Caco-2 (cell line): ENCODE measurements around the gene SFXN2. TPM values are rescaled to one million over a fixed set of nuclear protein-coding genes. Genes with fewer than 3 reads are reported as not detected.

ENCODE experiments used
- BruUV-seq: library from RNA; stranded (reverse); fragments of 400-500 nt; replicated peaks from 2 replicates; lab custom pipeline; 2021; lab: Mats Ljungman, UMichigan
- CTCF ChIA-PET: fragments of 300-600 bp; sonication (Branson Sonifier 250); formaldehyde crosslinking; loops from one replicate; lab custom pipeline; 2022; ENCODE audit warnings: antibody characterized with exemption; lab: Charles Lee
- POLR2A ChIA-PET: fragments of 300-600 bp; sonication (Branson Sonifier 250); formaldehyde crosslinking; loops from one replicate; lab custom pipeline; 2022; ENCODE audit warnings: antibody characterized with exemption; lab: Charles Lee
- DNase-seq, 2 experiments: peaks; one replicate each; pipeline versions ENCODE4 v3.0.0 to v3.0.0-alpha.2; 2020 to 2022
- H3K27me3 ChIP-seq: replicated peaks from 2 replicates; pipeline ENCODE4 v1.6.0; 2011; ENCODE audit warnings: low read length; ENCODE audit not compliant: control insufficient read depth, insufficient read depth
- H3K36me3 ChIP-seq: 2 replicates; pipeline ENCODE4 v1.5.1; 2011; ENCODE audit warnings: low read length; ENCODE audit not compliant: control insufficient read depth, insufficient read depth
- H3K4me1 ChIP-seq: fragments of 250-450 bp; sonication (Bioruptor Pico); 2 replicates; pipeline ENCODE4 v1.5.1; 2020; ENCODE audit warnings: mild to moderate bottlenecking
- H3K4me3 ChIP-seq: 2 replicates; pipeline ENCODE4 v1.5.1; 2011; ENCODE audit warnings: low read depth, mild to moderate bottlenecking, control low read depth, low read length
- H3K9me3 ChIP-seq: fragments of 250-450 bp; sonication (Bioruptor Pico); 2 replicates; pipeline ENCODE4 v1.5.1; 2020; ENCODE audit warnings: mild to moderate bottlenecking, moderate library complexity
- H3K27ac Mint-ChIP-seq: one replicate; pipeline ENCODE4 v1.8.0; 2022; ENCODE audit warnings: mixed read lengths; ENCODE audit not compliant: unreplicated experiment
- H3K27me3 Mint-ChIP-seq: one replicate; pipeline ENCODE4 v1.8.0; 2022; ENCODE audit warnings: mixed read lengths; ENCODE audit not compliant: insufficient read depth, unreplicated experiment
- H3K36me3 Mint-ChIP-seq: one replicate; pipeline ENCODE4 v1.8.0; 2022; ENCODE audit warnings: mild to moderate bottlenecking, mixed read lengths; ENCODE audit not compliant: insufficient read depth, unreplicated experiment
- H3K4me1 Mint-ChIP-seq: one replicate; pipeline ENCODE4 v1.8.0; 2022; ENCODE audit warnings: low read depth, mixed read lengths; ENCODE audit not compliant: unreplicated experiment
- H3K4me3 Mint-ChIP-seq: one replicate; pipeline ENCODE4 v1.8.0; 2022; ENCODE audit warnings: mild to moderate bottlenecking, moderate library complexity, mixed read lengths; ENCODE audit not compliant: unreplicated experiment
- H3K9me3 Mint-ChIP-seq: one replicate; pipeline ENCODE4 v1.8.0; 2022; ENCODE audit warnings: mixed read lengths; ENCODE audit not compliant: unreplicated experiment
- intact Hi-C: fragments of 100-400 bp; cut with micrococcal nuclease; formaldehyde crosslinking; loops from one replicate; pipeline ENCODE4 v1.10.0; 2022; ENCODE audit not compliant: unreplicated experiment
- total RNA-seq: library from RNA; stranded (reverse); gene quantifications from 2 replicates; pipeline ENCODE4 v1.2.3, GENCODE V29; 2022
- TF ChIP-seq, protein P1 (sequence below), 2 experiments: fragments of 200-600 bp in 1 of 2; IDR thresholded peaks; 1 replicate in 1 of 2; 2 replicates in 1 of 2; pipeline versions ENCODE4 v1.5.1 to v1.8.0; 2011 to 2022; ENCODE audit warnings: antibody characterized with exemption in 1 of 2, control low read depth in 1 of 2, inconsistent platforms in 1 of 2, low read depth in 1 of 2, low read length in 1 of 2, mild to moderate bottlenecking in 1 of 2, moderate library complexity in 1 of 2; ENCODE audit not compliant: insufficient read depth in 1 of 2, severe bottlenecking in 1 of 2, unreplicated experiment in 1 of 2

The SFXN2 gene
- total RNA-seq, 1 experiment from 2014 or later = 40.0 TPM

DNA sequence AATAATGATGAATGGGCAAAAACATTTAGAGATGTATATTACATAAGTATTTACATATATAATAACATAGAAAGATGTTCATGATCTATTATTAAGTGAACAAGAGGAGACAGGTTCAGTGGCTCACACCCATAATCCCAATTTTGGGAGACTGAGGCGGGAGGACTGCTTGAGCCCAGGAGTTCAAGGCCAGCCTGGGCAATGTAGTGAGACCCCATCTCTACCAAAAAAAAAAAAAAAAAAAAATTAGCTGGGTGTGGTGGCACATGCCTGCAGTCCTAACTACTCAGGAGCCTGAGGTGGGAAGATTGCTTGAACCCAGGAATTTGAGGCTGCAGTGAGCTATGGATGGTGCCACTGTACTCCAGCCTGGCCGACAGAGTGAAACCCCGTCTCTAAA is 12.6 kb upstream of the SFXN2 start:
- no peak overlapping the region for H3K4me3 Mint-ChIP-seq
- POLR2A ChIA-PET = no interaction called here
- Histone ChIP-seq H3K4me1 (peaks cover 11% of the 10 kb centered on the region), H3K4me3 (no peak overlapping the region), H3K36me3 (no peaks in the 10 kb centered on the region), H3K9me3 (no peaks in the 10 kb centered on the region), H3K27me3 (no peaks in the 10 kb centered on the region)
- no peak overlapping the region for H3K27ac Mint-ChIP-seq
- CTCF ChIA-PET = no interaction called here
- peaks cover 9% of the 10 kb centered on the region for H3K4me1 Mint-ChIP-seq
- H3K36me3 Mint-ChIP-seq = peaks cover 20% of the 10 kb centered on the region
- intact Hi-C loops = no loop called here
- H3K9me3 Mint-ChIP-seq = no peaks in the 10 kb centered on the region
- no TSS peak for BruUV-seq
- DNase-seq = no peak
- no peaks in the 10 kb centered on the region for H3K27me3 Mint-ChIP-seq
- TF ChIP-seq, protein P1, sequence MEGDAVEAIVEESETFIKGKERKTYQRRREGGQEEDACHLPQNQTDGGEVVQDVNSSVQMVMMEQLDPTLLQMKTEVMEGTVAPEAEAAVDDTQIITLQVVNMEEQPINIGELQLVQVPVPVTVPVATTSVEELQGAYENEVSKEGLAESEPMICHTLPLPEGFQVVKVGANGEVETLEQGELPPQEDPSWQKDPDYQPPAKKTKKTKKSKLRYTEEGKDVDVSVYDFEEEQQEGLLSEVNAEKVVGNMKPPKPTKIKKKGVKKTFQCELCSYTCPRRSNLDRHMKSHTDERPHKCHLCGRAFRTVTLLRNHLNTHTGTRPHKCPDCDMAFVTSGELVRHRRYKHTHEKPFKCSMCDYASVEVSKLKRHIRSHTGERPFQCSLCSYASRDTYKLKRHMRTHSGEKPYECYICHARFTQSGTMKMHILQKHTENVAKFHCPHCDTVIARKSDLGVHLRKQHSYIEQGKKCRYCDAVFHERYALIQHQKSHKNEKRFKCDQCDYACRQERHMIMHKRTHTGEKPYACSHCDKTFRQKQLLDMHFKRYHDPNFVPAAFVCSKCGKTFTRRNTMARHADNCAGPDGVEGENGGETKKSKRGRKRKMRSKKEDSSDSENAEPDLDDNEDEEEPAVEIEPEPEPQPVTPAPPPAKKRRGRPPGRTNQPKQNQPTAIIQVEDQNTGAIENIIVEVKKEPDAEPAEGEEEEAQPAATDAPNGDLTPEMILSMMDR (IDR thresholded peaks at IDR 0.05; ENCODE audit: insufficient read depth in 1 of 2, low read depth in 1 of 2, low read length in 1 of 2, severe bottlenecking in 1 of 2, unreplicated experiment in 1 of 2) = no peak

DNA sequence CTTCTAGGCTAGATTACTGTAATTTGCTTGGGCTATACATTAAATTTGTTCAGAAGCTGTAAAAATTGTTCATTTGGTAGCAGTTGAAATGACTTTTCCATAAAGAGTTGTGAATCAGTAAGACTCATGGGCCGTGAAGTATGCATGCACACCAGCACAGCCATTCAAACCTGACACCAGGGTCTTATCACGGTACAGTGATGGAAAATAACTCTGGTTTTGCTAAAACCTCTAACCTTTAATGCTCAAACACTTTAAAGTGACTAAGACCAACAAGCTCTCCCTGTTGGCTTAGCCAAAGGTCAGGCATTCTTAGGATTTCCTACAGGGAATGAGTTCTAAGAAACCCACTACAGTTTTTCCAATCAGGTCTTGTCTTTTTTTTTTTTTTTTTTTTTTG is 11.7 kb upstream of the SFXN2 start:
- H3K4me1 Mint-ChIP-seq = peaks cover 14% of the 10 kb centered on the region
- no peak overlapping the region for H3K4me3 ChIP-seq
- no peak for DNase-seq
- no peaks in the 10 kb centered on the region for H3K27me3 Mint-ChIP-seq
- no peaks in the 10 kb centered on the region for H3K9me3 Mint-ChIP-seq
- peaks cover 11% of the 10 kb centered on the region for H3K4me1 ChIP-seq
- CTCF ChIA-PET = interaction anchor here (0.6 to 0.7 kb wide), 3 partner anchors 10 to 119 kb away, joined by 3 to 4 read pairs (median 4); partner anchors contain the start of gene ARL3
- intact Hi-C loops = no loop called here
- no peaks in the 10 kb centered on the region for H3K27me3 ChIP-seq
- BruUV-seq = no TSS peak
- peaks cover 19% of the 10 kb centered on the region for H3K36me3 Mint-ChIP-seq
- H3K9me3 ChIP-seq = no peaks in the 10 kb centered on the region
- POLR2A ChIA-PET = interaction anchor here (0.7 kb wide), 1 partner anchor 24 kb away, joined by 13 read pairs; no protein-coding TSS in a partner anchor
- H3K4me3 Mint-ChIP-seq = no peak overlapping the region
- H3K36me3 ChIP-seq = no peaks in the 10 kb centered on the region
- TF ChIP-seq, protein P1 (IDR thresholded peaks at IDR 0.05; ENCODE audit: insufficient read depth in 1 of 2, low read depth in 1 of 2, low read length in 1 of 2, severe bottlenecking in 1 of 2, unreplicated experiment in 1 of 2) = no peak
- no peak overlapping the region for H3K27ac Mint-ChIP-seq

- TF ChIP-seq, protein P1 (IDR thresholded peaks at IDR 0.05; ENCODE audit: insufficient read depth in 1 of 2, low read depth in 1 of 2, low read length in 1 of 2, severe bottlenecking in 1 of 2, unreplicated experiment in 1 of 2) = no peak
- CTCF ChIA-PET = interaction anchor here (1.4 kb wide), 1 partner anchor 9 kb away, joined by 5 read pairs; the partner anchor contains the start of genes ARL3 and SFXN2
- Mint-ChIP-seq H3K4me1 (peaks cover 18% of the 10 kb centered on the region), H3K27me3 (no peaks in the 10 kb centered on the region), H3K9me3 (no peaks in the 10 kb centered on the region), H3K4me3 (no peak overlapping the region), H3K36me3 (peaks cover 8% of the 10 kb centered on the region), H3K27ac (peak overlapping the region; percentile 39)
- intact Hi-C loops = no loop called here
- no peak overlapping the region for H3K4me3 ChIP-seq
- no peaks in the 10 kb centered on the region for H3K9me3 ChIP-seq
- no peaks in the 10 kb centered on the region for H3K27me3 ChIP-seq
- no peaks in the 10 kb centered on the region for H3K36me3 ChIP-seq
- peaks cover 11% of the 10 kb centered on the region for H3K4me1 ChIP-seq
- BruUV-seq = no TSS peak
- no peak for DNase-seq
- POLR2A ChIA-PET = no interaction called here
These were observed 9.5 kb upstream of the SFXN2 start for GRCh38 chr10:102704915-102705314.
